Endometrial microvascular endothelial cells (primary cell): Measurements from ENCODE around the gene RHOU. TPM values are rescaled to one million over a fixed set of nuclear protein-coding genes. Genes with fewer than 3 reads are reported as not detected.

Source experiments
- in situ Hi-C: cut with HindIII; loops from 2 replicates; pipeline ENCODE4 v1.10.0; 2017; ENCODE audit warnings: low sequenced_read_pairs, low pct_unique_long_range_greater_than_20kb; ENCODE audit errors: inconsistent ontology term
- total RNA-seq: library from RNA; depleted of rRNA; stranded (reverse); fragments of >200 nt; gene quantifications from one replicate; pipeline ENCODE4 v1.2.3, GENCODE V29; 2015; ENCODE audit errors: inconsistent ontology term

Gene RHOU
- total RNA-seq, 1 donor from 2014 or later: 0.19 TPM

- in situ Hi-C loops: no loop called here
These were observed 750 bp downstream of the RHOU start for GRCh38 chr1:228735871-228736586.

- in situ Hi-C loops: no loop called here
These were observed 1.7 kb downstream of the RHOU start for GRCh38 chr1:228736844-228737445.

DNA sequence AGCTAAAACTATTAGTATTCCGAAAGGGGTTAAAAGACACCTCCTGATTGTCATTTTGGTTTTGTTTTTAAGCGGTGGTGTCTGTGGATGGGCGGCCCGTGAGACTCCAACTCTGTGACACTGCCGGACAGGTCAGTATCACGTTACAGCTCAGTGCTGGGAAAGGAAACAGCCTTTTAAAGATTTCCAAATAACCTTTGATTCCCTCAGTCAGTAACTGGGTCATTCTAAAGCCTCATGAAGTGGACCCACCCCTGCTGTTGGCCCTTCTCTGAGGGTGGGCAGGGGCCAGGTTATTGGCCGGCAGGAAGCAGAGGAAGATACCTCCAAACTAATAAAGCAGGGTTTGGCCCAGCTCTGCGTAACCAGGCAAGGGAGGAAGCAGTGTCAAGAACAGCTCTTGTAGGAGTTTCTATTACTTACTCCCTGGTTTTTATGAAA lies 2.3 kb downstream of the RHOU start:
- in situ Hi-C loops: no loop called here

DNA sequence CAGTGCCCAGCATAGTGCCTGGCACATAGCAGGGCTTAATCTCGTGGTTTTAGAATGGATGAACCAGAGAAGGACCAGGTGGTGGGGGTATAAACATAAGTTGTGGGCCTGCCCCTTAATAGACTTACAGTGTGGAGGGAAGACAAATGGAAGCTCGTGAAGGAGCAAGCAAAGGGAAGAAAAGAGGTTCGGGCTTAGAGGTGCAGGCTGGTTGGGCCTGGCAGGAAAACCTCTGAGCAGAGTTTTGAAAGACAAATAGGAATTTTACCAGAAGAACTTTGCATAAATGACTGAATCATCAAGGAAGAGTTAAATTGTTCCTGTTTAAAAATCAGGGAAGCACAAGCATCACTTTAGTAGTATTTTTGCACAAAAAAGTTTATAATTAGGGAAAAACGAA lies 4.5 kb downstream of the RHOU start:
- in situ Hi-C loops: no loop called here

DNA sequence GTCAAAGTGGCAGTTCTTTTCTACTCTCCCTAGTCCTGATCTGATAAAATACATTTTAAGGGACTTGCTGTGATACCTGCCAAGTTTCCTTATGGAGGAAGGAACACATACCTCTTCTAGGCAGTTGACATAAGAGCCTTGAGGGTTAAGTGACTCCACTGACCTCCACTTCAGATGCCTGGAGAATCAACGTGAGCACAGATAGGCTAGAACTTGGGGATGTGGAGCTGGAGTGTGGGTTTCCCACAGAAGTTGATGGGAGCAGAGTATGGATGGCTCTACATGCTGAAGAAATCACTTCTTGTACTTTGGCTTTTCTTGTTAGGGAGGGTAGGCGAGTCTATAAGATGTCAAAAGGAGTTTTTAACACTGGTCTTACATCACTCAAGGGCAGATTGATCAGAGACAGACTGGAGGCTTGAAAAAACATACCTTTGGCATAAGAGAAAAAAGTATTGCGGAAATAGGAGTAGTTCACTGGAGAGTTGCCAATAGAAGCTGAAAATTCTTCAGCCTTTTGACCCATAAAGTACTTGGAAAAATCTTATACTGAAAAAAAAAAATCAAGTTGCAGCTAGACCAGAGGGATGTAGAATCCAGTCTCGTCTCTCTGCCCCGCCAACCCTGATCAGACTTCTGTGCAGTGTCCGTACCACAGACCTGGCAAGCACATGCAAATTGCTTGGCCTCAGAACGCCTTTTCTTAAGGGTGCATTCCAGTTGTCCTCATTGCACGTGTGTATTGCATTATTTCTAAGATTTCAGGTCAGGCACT lies 5.5 kb downstream of the RHOU start:
- in situ Hi-C loops: no loop called here

- in situ Hi-C loops: no loop called here
These were observed 7.1 kb downstream of the RHOU start for GRCh38 chr1:228742281-228742860.

DNA sequence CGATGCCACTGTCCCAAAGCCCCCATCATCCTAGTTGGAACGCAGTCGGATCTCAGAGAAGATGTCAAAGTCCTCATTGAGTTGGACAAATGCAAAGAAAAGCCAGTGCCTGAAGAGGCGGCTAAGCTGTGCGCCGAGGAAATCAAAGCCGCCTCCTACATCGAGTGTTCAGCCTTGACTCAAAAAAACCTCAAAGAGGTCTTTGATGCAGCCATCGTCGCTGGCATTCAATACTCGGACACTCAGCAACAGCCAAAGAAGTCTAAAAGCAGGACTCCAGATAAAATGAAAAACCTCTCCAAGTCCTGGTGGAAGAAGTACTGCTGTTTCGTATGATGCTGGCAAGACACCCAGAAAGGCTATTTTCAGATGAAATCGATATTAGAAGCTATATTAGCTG lies 8.1 kb downstream of the RHOU start:
- in situ Hi-C loops: no loop called here

- in situ Hi-C loops: no loop called here
These were observed 9.1 kb downstream of the RHOU start for GRCh38 chr1:228744356-228744755.

DNA sequence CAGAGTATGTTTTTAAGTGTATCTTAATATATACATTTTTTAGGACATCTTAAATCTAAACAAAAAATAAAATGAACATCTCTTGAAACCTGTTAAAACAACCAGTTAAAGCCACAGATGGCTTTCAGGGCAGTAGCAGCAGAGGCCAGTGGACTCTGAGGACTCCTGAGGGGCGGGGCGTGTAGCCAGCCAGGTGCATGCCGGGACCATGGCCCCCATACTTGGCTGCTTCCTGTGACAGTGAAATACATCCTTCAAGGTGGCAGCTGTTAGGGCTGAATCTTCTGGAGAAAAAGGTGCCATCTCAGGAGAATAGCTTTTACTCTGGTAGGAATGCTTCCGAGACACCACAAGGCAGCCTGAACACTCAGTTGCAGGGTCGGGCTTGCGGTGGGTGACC lies 9.6 kb downstream of the RHOU start:
- in situ Hi-C loops: no loop called here

DNA sequence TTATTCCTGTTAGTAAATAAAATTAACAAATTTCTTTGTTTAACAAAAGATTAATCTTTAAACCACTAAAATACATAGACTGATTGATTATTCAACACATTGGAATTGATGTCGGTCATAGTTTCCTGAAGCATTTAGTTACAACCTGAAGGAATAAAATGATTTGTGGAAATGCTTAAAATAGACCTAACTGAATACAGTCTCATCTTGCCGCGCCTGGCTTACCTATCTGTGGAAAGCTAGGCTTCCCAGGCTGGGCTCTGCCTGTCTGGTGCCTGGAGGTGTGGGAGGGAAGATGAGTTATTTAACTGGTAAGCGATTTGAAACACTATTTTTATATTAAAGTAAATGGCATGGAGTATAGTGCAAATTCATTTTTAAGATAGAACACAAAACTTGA lies 10.2 kb downstream of the RHOU start:
- in situ Hi-C loops: no loop called here

- in situ Hi-C loops: no loop called here
These were observed 12.1 kb downstream of the RHOU start for GRCh38 chr1:228747301-228747935.

- in situ Hi-C loops: no loop called here
These were observed 12.8 kb downstream of the RHOU start for GRCh38 chr1:228748029-228748428.

DNA sequence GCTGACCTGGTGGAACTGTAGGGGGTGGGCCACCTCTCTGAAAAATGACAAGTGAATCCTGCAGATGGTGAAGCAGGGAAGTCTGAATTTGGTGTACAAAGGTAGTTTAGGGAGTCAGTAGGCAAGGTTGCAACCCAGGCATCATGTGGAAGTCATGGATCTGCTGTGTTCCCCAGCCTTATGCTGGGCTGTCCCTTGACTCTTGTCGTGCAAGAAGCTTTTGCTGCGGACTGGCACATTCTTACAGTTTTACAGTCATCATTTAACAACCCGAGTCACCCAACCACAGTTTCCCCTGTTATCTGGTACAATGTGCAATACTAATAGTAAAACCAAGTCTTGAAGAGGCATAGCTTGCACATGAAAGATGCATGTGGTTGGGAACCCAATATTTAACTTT lies 13.2 kb downstream of the RHOU start:
- in situ Hi-C loops: no loop called here

DNA sequence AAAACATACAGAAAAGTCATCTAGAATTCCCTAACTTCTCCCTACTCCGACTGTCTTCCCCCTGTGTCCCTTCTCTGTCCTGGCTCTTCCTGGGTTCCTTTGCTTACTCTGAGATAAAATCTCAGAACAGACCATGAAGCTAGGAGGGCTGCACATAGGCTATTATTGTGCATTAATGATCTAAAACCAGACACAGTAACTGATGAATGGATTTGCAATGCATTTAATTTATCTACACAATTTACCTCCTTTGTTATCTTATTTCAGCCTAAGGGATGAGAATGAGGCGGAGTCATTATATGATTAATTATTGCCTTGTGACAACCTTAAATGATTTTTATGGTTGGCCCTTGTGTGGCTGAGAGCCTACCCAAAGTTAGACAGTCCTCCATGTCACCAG lies 14.5 kb downstream of the RHOU start:
- in situ Hi-C loops: no loop called here

GRCh38 chr1:228750915-228751314 lies 15.6 kb downstream of the RHOU start:
- in situ Hi-C loops: no loop called here

DNA sequence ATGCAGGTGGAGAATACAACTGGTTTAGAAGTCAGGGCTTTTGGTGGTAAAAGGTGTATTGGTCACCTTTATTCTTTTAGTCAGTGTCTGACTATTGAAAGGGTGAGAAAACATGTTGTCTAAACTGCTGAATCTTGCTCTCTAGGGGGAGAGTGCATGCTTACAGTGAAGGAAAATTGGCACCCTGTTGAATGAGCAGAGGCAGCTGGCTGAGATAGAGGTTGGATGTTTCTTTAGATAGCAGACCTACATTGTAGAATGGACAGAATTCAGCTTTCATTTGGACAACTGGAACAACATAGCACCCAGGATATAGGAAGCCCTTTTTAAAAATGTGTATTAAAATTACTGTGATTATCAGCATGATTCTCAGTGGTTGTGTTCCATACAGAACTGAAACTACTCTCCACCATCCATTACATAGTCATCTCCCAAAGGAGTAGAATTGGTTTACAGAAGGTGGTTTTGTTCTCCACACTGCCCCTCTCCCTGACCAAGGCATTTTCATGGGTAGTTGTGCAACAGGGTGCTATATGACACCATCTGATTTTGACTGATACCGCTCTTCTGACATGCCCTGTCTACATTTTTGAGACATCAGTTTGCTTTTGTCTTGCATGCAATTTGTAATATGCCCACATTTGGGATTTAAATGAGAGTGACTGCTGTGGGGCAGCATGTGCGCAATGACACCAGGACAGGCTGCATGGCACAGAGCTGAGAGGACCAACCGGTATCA lies 16.2 kb downstream of the RHOU start:
- in situ Hi-C loops: no loop called here

DNA sequence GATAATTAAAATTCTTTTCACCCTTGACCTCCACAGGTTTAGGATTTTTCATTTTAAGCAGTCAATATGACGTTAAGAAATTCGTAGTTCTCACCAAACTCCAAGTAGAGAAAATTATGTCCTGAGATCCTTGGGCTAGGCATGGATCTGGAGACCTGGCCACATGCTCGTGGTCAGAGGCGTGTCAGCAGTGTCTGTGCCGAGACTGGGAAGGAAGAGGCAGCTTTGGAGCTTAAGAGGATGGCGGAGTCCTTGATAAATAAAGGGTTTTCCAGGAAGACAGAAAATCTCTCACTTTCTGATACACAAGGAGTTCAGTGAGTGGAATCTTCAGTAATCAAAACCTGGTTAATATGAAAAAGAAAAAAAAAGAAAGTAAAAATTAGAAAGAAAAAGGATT lies 17.0 kb downstream of the RHOU start:
- in situ Hi-C loops: no loop called here

DNA sequence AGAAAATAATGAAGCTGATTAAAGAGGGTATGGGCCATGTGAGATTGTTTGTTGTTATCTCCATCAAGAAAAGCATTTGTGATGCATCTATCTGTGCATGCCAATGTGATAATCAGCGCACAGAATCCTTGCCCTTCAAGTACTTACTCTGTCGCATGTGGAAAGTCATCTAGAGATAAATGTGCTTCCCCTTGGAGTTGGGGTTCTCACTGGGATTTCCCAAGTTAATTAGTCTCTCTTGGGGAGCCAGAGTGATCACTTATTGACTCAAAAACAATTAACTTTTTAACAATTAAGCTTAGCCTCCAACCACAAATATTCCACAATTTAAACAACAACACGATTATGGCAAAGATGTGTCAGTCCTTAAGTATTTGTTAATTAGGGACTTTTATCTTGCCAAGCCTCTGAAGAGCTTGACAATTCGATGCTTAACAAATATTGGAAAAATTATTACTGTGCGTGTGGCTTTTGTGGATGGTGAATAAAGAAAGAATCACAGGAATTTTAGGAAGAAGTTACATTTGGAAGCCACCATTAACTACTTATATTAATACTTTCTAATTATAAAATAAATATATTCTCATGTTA lies 17.5 kb downstream of the RHOU start:
- in situ Hi-C loops: no loop called here
